Aorta (tissue), 5 donors: ENCODE measurements around the gene CDKN3. TPM values are rescaled to one million over a fixed set of nuclear protein-coding genes. Genes with fewer than 3 reads are reported as not detected.
"Not testable (repeated sequence)": the region's sequence is repeated elsewhere in the genome, so short reads cannot be mapped to it uniquely, and the experiment has no call there.

ENCODE experiments used
- ATAC-seq: fragments of 200-7000 bp; cut with Tn5 transposase; one replicate; pipeline ENCODE4 v1.9.1; 2022; ENCODE audit warnings: moderate library complexity; ENCODE audit not compliant: low FRiP score
- DNase-seq, 2 donors: peaks; one replicate each; pipeline ENCODE4 v3.0.0-alpha.2; 2020
- H3K27ac ChIP-seq, 2 donors: one replicate each; pipeline ENCODE4 v1.5.1; 2013; ENCODE audit warnings: low read length in 2 of 2, mild to moderate bottlenecking in 2 of 2, moderate library complexity in 2 of 2, control low read depth in 1 of 2, inconsistent platforms in 1 of 2, low read depth in 1 of 2
- H3K27me3 ChIP-seq, 2 donors: one replicate each; pipeline ENCODE4 v1.6.1; 2013; ENCODE audit warnings: control low read depth in 1 of 2, low read length in 1 of 2, mild to moderate bottlenecking in 1 of 2, moderate library complexity in 1 of 2; ENCODE audit not compliant: insufficient read depth in 2 of 2, control insufficient read depth in 1 of 2
- H3K36me3 ChIP-seq, 2 donors: one replicate each; pipeline ENCODE4 v1.6.1; 2013; ENCODE audit warnings: control low read depth in 1 of 2, low read length in 1 of 2, mild to moderate bottlenecking in 1 of 2; ENCODE audit not compliant: insufficient read depth in 2 of 2, control insufficient read depth in 1 of 2
- H3K4me1 ChIP-seq, 2 donors: one replicate each; pipeline ENCODE4 v1.6.1; 2013; ENCODE audit warnings: low read length in 2 of 2, control low read depth in 1 of 2, mild to moderate bottlenecking in 1 of 2, moderate library complexity in 1 of 2; ENCODE audit not compliant: insufficient read depth in 2 of 2, control insufficient read depth in 1 of 2
- H3K4me3 ChIP-seq, 2 donors: one replicate each; pipeline ENCODE4 v1.5.1; 2013; ENCODE audit warnings: low read length in 2 of 2, control low read depth in 1 of 2, mild to moderate bottlenecking in 1 of 2
- H3K9me3 ChIP-seq: one replicate; pipeline ENCODE4 v1.6.1; 2013; ENCODE audit warnings: mild to moderate bottlenecking, low read length; ENCODE audit not compliant: control insufficient read depth
- WGBS, 2 donors: extraction: QIAGEN DNeasy Blood & Tissue Kit; methylation state at CpG; one replicate each; pipeline ENCODE4 v1.1.7; 2013; 5-methylcytosine and 5-hydroxymethylcytosine counted together
- intact Hi-C, 2 donors: fragments of 100-400 bp; cut with DNase I; formaldehyde crosslinking; loops; one replicate each; pipeline versions ENCODE4 v1.14.2 to v1.15.0; 2022
- polyA plus RNA-seq, 2 donors: library from polyadenylated mRNA; stranded (reverse); fragments of 200-250 nt; gene quantifications; one replicate each; pipeline ENCODE4 v1.2.3, GENCODE V29; 2013
- total RNA-seq, 2 donors: library from RNA; stranded (reverse); fragmentation: NEBNext Ultra II Directional; extraction: Animal tissue kit (Norgen Biotek cat#: 25700); gene quantifications; one replicate each; pipeline ENCODE4 v1.2.1, GENCODE V29; 2021
- donor health status: healthy with polysubstance abuse.
- donor health status: Bipolar disorder and iron deficiency.
- donor health status: DM: no; HTN: no; CAD: no.
- donor health status: DM: no; HTN: no; CAD: no.
- donor health status: DM: yes; HTN: yes; CAD: no.

CDKN3 gene
- total and polyA plus RNA-seq, 4 donors = 2.2 to 10.5 (median 6.4) TPM

DNA sequence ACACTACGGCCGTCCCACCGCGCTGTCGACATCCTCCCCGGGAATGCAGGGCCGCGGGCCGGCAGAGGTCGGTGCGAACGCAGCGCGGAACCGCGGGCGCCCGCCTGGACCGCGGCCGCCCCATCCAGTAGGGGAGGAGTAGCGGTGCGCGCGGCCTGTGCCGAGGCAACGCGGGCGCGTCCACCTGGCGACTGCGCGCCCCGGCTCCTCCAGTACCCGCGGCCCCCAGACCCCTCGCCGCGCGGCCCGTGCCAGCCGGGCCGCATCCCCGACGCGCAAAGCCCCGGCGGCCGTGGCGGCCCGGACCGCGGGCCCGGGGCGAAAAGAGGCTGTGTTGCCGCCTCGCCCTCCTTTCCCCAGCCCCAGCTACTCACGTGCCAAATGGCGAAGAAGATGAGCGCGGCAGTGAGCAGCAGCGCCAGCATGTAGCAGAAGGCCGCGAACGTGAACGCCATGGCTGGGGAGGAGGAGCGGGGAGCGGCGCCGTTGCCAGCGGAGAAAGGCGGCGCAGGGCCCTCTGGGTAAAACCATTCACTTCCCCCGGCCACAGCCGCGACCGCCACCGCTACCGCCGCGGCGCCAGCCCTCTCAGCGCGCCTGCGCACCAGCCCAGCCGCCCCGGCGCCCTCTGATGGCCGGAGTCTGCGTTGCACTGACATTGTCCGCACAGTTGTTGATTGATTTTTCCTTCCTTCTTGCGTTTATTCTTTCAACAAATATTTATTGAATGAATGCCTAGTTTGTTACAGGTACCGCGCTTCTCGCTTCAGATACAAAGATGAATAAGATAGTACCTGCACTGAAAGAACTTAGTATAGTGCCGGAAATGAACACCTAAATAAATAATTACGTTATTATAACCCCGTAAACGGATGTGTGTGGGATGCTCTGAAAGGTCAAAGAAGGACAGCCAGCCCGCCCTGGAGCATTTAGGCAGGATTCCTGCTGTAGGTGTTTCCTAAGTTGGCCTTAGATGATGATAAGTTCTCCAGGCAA is 44.4 kb downstream of the CDKN3 start, which contains the start of gene CNIH1:
Gene CNIH1, minus strand, starts transcription at position 502 of the 996 bp plus-strand sequence. Its CDS starts 47 bp downstream, at position 455.
- Histone ChIP-seq H3K27ac (peak within 1 kb of the TSS; percentile 83 to 98), H3K27me3 (no peaks in the 10 kb centered on the region), H3K36me3 (peaks cover 0 to 2% of the 10 kb centered on the region in 2 donors), H3K9me3 (no peaks in the 10 kb centered on the region), H3K4me1 (peaks cover 0 to 6% of the 10 kb centered on the region in 2 donors), H3K4me3 (peak within 1 kb of the TSS; percentile 69 to 97)
- 0% methylated on average over 93 to 100 of the region's 100 CpGs for whole genome bisulfite sequencing, 2 donors
- intact Hi-C loops = loop anchor here in 1 of 2 donors (5.0 kb wide), 1 partner anchor 74 kb away; no protein-coding TSS in a partner anchor
- DNase-seq (peak; percentile 95 to 97), ATAC-seq (peak; percentile 99)

DNA sequence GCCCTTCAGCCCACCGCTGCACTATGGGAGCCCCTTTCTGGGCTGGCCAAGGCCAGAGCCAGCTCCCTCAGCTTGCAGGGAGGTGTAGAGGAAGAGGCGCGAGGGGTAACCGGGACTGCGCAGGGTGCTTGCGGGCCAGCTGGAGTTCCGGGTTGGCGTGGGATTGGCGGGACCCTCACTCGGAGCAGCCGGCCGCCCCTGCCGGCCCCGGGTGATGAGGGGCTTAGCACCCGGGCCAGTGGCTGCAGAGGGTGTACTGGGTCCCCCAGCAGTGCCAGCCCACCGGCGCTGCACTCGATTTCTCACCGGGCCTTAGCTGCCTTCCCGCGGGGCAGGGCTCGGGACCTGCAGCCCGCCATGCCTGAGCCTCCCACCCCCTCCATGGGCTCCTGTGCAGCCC is 46.2 kb downstream of the CDKN3 start:
- ATAC-seq, H3K27me3 ChIP-seq, H3K27ac ChIP-seq, H3K9me3 ChIP-seq, DNase-seq, H3K4me1 ChIP-seq, H3K36me3 ChIP-seq, H3K4me3 ChIP-seq: not testable (repeated sequence)
- 96 to 97% methylated on average over 15 to 22 of the region's 23 CpGs for WGBS, 2 donors
- intact Hi-C loops = loop anchor here in 1 of 2 donors (5.0 kb wide), 1 partner anchor 76 kb away; no protein-coding TSS in a partner anchor

DNA sequence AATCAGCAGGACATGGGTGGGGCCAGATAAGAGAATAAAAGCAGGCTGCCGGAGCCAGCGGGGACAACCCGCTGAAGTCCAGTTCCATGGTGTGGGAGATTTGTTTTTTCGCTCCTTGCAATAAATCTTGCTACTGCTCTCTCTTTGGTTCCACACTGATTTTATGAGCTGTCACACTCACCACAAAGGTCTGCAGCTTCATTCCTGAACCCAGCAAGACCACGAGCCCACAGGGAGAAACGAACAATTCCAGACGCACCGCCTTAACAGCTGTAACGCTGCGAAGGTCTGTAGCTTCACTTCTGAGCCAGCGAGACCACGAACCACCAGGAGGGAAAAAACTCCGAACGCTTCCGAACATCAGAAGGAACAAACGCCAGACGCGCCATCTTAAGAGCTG is 47.2 kb downstream of the CDKN3 start:
- H3K36me3 ChIP-seq = no peaks in the 10 kb centered on the region
- intact Hi-C loops = loop anchor here in 1 of 2 donors (5.0 kb wide), 1 partner anchor 77 kb away; no protein-coding TSS in a partner anchor
- no peaks in the 10 kb centered on the region for H3K27me3 ChIP-seq
- H3K27ac ChIP-seq = no peak overlapping the region
- peaks cover 0 to 6% of the 10 kb centered on the region in 2 donors for H3K4me1 ChIP-seq
- ATAC-seq = no peak
- DNase-seq = no peak
- no peak overlapping the region for H3K4me3 ChIP-seq
- 72 to 85% methylated on average over 18 of the region's 18 CpGs for WGBS, 2 donors
- H3K9me3 ChIP-seq = no peaks in the 10 kb centered on the region

DNA sequence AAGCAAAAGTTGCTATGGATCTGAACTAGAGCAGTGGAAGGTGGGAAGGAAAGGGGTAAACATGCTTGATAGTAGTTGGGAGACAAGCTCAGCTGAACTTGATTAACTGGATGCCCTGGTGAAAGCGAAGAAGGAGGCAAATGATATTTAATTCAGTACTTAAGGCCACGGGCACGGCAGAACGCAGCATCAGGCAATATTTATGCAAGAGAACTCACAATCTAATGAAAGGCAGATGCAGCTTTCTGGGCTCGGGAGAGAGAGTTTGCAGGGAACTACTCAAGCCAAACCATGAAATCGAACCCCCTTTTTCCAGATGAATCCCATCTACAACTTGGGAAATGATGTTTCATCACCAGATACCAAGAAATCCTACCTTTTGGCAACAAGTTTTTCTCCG is 47.9 kb downstream of the CDKN3 start:
- H3K36me3 ChIP-seq = no peaks in the 10 kb centered on the region
- no peak overlapping the region for H3K27ac ChIP-seq
- 80 to 85% methylated on average over 7 of the region's 7 CpGs for WGBS, 2 donors
- no peaks in the 10 kb centered on the region for H3K9me3 ChIP-seq
- DNase-seq (no peak), ATAC-seq (no peak)
- peaks cover 0 to 4% of the 10 kb centered on the region in 2 donors for H3K4me1 ChIP-seq
- H3K27me3 ChIP-seq = no peaks in the 10 kb centered on the region
- H3K4me3 ChIP-seq = no peak overlapping the region
- intact Hi-C loops = loop anchor here in 1 of 2 donors (5.0 kb wide), 1 partner anchor 77 kb away; no protein-coding TSS in a partner anchor

DNA sequence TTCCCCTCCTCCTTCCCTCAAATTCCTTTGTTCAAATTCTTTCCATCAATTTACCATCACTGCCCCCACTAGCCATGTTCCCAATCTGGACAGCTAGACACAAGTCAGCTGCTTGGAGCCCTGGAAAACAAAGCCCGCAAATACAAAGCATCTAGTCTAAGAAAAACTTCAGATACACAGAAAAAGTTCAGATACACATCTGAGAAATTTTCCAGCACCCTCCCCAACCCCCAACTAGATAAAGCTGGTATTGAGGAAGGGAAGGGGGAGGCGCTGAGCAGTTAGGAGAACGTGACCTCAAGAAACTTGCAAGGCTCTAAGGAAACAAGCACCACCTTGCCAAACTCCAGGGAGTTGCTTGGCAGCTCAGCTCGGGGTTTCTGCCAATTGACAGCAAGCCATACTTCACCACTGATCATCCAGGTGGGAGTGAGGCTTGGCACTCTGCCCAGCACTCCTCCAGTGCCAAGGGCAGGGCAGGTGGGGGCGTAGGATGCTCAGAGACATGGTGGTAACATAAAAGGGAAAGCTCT is 49.4 kb downstream of the CDKN3 start:
- no peaks in the 10 kb centered on the region for H3K9me3 ChIP-seq
- 12 to 17% methylated on average over 5 of the region's 5 CpGs for WGBS, 2 donors
- intact Hi-C loops = no loop called here
- H3K4me3 ChIP-seq = no peak overlapping the region
- H3K36me3 ChIP-seq = no peaks in the 10 kb centered on the region
- no peak overlapping the region for H3K27ac ChIP-seq
- no peak for ATAC-seq
- no peaks in the 10 kb centered on the region for H3K27me3 ChIP-seq
- no peak for DNase-seq
- no peaks in the 10 kb centered on the region for H3K4me1 ChIP-seq

DNA sequence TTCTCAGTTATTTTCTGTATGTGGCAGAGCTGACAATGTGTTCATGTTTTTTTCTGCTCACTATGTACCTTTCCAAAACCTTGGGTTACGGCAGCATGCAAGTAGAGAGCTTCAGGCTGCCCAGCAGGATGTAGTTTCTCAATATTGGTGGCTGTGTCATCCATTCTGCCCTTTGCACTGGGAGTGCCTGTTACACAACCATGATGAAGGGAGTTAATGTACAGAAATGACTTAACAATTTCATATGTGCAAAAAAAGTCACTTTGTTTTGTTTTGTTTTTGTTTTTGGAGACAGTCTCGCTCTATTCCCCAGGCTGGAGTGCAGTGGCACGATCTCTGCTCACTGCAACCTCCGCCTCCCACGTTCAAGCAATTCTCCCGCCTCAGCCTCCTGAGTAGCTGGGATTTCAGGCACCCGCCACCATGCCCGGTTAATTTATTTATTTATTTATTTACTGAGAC is 50.5 kb downstream of the CDKN3 start:
- WGBS, 2 donors = 93 to 95% methylated on average over 8 of the region's 8 CpGs
- intact Hi-C loops = no loop called here
- Histone ChIP-seq H3K9me3 (no peaks in the 10 kb centered on the region), H3K36me3 (no peaks in the 10 kb centered on the region), H3K27ac (no peak overlapping the region), H3K4me3 (no peak overlapping the region), H3K4me1 (no peaks in the 10 kb centered on the region), H3K27me3 (no peaks in the 10 kb centered on the region)
- no peak for ATAC-seq
- no peak for DNase-seq

DNA sequence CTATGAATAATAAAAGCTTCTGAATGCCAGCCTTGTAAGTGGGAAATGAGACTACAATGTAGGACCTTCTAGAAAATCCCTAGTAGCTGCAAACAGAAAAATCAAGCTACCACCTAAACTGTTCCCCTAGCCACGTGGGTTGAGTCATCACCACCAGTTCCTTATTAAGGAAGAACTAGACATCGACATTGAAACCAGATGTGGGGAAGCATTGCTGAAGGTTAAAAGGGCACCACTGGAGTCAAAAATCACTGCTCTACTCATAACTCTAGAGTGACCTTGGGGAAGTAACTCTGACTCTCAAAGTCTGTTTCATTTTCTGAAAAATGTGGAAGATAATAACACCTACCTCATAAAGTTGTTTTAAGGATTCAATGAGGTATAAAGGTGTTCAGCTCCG is 53.7 kb downstream of the CDKN3 start:
- Histone ChIP-seq H3K27me3 (no peaks in the 10 kb centered on the region), H3K36me3 (no peaks in the 10 kb centered on the region), H3K27ac (no peak overlapping the region), H3K9me3 (no peaks in the 10 kb centered on the region), H3K4me1 (no peaks in the 10 kb centered on the region), H3K4me3 (no peak overlapping the region)
- 68 to 74% methylated on average over 3 of the region's 3 CpGs for WGBS, 2 donors
- DNase-seq (no peak), ATAC-seq (no peak)
- intact Hi-C loops = no loop called here

- Histone ChIP-seq H3K4me3 (no peak overlapping the region), H3K36me3 (no peaks in the 10 kb centered on the region), H3K9me3 (no peaks in the 10 kb centered on the region), H3K4me1 (no peaks in the 10 kb centered on the region), H3K27me3 (no peaks in the 10 kb centered on the region), H3K27ac (no peak overlapping the region)
- ATAC-seq (no peak), DNase-seq (no peak)
- intact Hi-C loops = no loop called here
- 94% methylated on average over 7 of the region's 7 CpGs for WGBS, 2 donors
Measured at GRCh38 chr14:54451121-54451601, 54.4 kb downstream of the CDKN3 start.
